HEK293T (cell line): ENCODE results near the gene UQCRFS1.

Experiments used
- CTCF ChIA-PET: fragments of 350-600 bp; formaldehyde crosslinking; extraction: SDS; loops from one replicate; lab custom pipeline; 2021; ENCODE audit warnings: antibody characterized with exemption, inconsistent platforms; lab: Yijun Ruan, JAX
- POLR2A ChIA-PET: fragments of 350-600 bp; formaldehyde crosslinking; extraction: SDS; loops from one replicate; lab custom pipeline; 2020; ENCODE audit warnings: antibody characterized with exemption, inconsistent platforms; lab: Yijun Ruan, JAX
- DNase-seq: peaks from one replicate; pipeline ENCODE4 v3.0.0; 2012; ENCODE audit warnings: mixed read lengths; ENCODE audit errors: extremely low spot score
- ARNT ChIP-seq: fragments of 450-650 bp; IDR thresholded peaks from 2 replicates; pipeline ENCODE4 v1.6.1; 2017; ENCODE audit warnings: mild to moderate bottlenecking
- BHLHE40 ChIP-seq: fragments of 450-650 bp; IDR thresholded peaks from 2 replicates; pipeline ENCODE4 v1.6.1; 2016; ENCODE audit warnings: mild to moderate bottlenecking, moderate library complexity, borderline replicate concordance
- CTBP1 ChIP-seq: fragments of 450-650 bp; IDR thresholded peaks from 2 replicates; pipeline ENCODE4 v1.6.1; 2016; ENCODE audit warnings: borderline replicate concordance
- ELF4 ChIP-seq: fragments of 450-650 bp; IDR thresholded peaks from 2 replicates; pipeline ENCODE4 v1.6.1; 2017; ENCODE audit warnings: antibody characterized with exemption
- FOXA1 ChIP-seq: fragments of 450-650 bp; IDR thresholded peaks from 2 replicates; pipeline ENCODE4 v1.6.1; 2016; ENCODE audit warnings: mild to moderate bottlenecking
- FOXK2 ChIP-seq: fragments of 450-650 bp; IDR thresholded peaks from 2 replicates; pipeline ENCODE4 v1.6.1; 2016; ENCODE audit warnings: mild to moderate bottlenecking
- FOXM1 ChIP-seq: fragments of 450-650 bp; IDR thresholded peaks from 2 replicates; pipeline ENCODE4 v1.6.1; 2017; ENCODE audit warnings: mild to moderate bottlenecking, borderline replicate concordance
- HDGF ChIP-seq: fragments of 450-650 bp; IDR thresholded peaks from 2 replicates; pipeline ENCODE4 v1.6.1; 2017; ENCODE audit warnings: antibody characterized with exemption, borderline replicate concordance
- L3MBTL2 ChIP-seq: fragments of 450-650 bp; conservative IDR thresholded peaks from 2 replicates; pipeline ENCODE4 v1.6.1; 2016; ENCODE audit warnings: mild to moderate bottlenecking
- LEF1 ChIP-seq: fragments of 450-650 bp; IDR thresholded peaks from 2 replicates; pipeline ENCODE4 v1.6.1; 2017; ENCODE audit warnings: mild to moderate bottlenecking, borderline replicate concordance
- NFRKB ChIP-seq: fragments of 450-650 bp; IDR thresholded peaks from 2 replicates; pipeline ENCODE4 v1.6.1; 2016; ENCODE audit warnings: mild to moderate bottlenecking, moderate library complexity
- SP1 ChIP-seq: fragments of 450-650 bp; IDR thresholded peaks from 2 replicates; pipeline ENCODE4 v1.6.1; 2017
- SUZ12 ChIP-seq: fragments of 450-650 bp; IDR thresholded peaks from 2 replicates; pipeline ENCODE4 v1.6.1; 2016; ENCODE audit warnings: mild to moderate bottlenecking
- TARDBP ChIP-seq: fragments of 450-650 bp; IDR thresholded peaks from 2 replicates; pipeline ENCODE4 v1.6.1; 2016
- ZNF384 ChIP-seq: fragments of 450-650 bp; IDR thresholded peaks from 2 replicates; pipeline ENCODE4 v1.6.1; 2016
- TF ChIP-seq, protein P1 (sequence below): fragments of 450-650 bp; IDR thresholded peaks from 2 replicates; pipeline ENCODE4 v1.6.1; 2016

UQCRFS1 gene

DNA sequence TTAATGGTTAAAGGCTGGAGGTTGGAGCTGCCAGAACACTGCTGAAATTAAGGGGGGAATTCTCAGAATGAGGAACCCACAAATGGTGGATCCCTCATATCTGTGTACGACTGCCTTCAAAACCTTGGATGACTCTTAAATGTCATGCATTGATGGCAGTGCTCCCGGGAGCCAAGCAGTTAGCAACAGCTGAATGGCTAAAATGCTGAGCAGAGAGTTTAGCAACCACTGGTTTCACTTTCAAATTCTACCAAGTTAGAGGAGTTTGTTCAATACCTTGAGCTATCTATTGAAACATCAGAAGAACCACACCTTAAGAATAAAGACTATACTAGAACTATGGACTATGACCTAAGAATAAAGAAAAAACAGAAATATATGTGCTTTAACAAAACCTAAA lies 41.4 kb downstream of the UQCRFS1 start:
- ChIA-PET POLR2A (no interaction called here), CTCF (no interaction called here)
- TF ChIP-seq FOXA1 = no peak
- TF ChIP-seq FOXK2 = no peak
- TF ChIP-seq LEF1 = no peak
- no peak for TF ChIP-seq ZNF384
- no peak for TF ChIP-seq CTBP1
- no peak for TF ChIP-seq NFRKB
- no peak for TF ChIP-seq SP1
- no peak for TF ChIP-seq BHLHE40
- DNase-seq = no peak

DNA sequence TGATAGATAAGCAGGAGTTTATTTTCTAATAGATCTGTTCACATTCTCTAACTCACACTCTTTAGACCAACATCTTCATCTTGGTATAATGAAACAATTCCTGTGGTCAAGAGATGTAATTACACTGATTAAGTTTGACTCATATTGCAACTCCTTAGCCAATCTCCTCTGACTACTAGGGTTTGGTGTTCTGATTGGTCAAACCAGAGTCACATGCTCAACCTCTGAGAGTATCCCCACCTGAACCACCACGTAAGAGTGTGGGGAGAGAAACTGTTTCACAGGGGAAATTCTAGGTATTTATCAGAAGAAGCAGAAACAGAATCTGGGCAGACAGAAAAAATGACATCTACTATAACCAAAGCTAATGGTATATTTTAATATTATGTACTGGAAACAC lies 42.4 kb downstream of the UQCRFS1 start:
- ChIA-PET POLR2A (no interaction called here), CTCF (no interaction called here)
- DNase-seq = no peak
- TF ChIP-seq ZNF384 (no peak), L3MBTL2 (no peak)

DNA sequence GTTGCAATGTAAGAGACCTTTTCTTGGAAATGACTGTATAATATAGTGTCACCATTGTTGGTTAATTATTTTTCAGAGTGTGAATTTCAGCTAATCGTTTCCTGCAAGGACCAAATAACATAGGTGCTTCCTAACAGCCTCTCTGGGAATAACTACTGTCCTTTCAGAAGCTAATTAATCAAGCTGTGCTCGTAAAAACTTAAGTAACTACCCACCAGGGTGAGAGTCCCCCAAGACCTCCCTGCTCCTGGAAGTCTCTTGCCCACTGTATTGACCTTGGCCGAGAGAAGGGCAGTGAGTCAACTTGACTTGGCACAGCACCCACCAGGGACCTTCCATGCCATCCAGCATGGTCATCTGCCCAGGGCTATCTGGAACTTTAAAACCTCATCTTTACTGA lies 50.3 kb downstream of the UQCRFS1 start:
- ChIA-PET CTCF (no interaction called here), POLR2A (no interaction called here)
- TF ChIP-seq LEF1 = no peak
- TF ChIP-seq HDGF = no peak
- no peak for TF ChIP-seq FOXK2
- no peak for TF ChIP-seq SUZ12
- TF ChIP-seq BHLHE40 = no peak
- no peak for TF ChIP-seq ZNF384
- TF ChIP-seq FOXM1 = no peak
- no peak for TF ChIP-seq NFRKB
- TF ChIP-seq L3MBTL2 = no peak
- TF ChIP-seq FOXA1 = no peak
- TF ChIP-seq, protein P1, sequence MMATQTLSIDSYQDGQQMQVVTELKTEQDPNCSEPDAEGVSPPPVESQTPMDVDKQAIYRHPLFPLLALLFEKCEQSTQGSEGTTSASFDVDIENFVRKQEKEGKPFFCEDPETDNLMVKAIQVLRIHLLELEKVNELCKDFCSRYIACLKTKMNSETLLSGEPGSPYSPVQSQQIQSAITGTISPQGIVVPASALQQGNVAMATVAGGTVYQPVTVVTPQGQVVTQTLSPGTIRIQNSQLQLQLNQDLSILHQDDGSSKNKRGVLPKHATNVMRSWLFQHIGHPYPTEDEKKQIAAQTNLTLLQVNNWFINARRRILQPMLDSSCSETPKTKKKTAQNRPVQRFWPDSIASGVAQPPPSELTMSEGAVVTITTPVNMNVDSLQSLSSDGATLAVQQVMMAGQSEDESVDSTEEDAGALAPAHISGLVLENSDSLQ = no peak
- no peak for TF ChIP-seq CTBP1
- TF ChIP-seq ARNT = no peak
- TF ChIP-seq SP1 = no peak
- TF ChIP-seq ELF4 = no peak
- TF ChIP-seq TARDBP = no peak
- no peak for DNase-seq

DNA sequence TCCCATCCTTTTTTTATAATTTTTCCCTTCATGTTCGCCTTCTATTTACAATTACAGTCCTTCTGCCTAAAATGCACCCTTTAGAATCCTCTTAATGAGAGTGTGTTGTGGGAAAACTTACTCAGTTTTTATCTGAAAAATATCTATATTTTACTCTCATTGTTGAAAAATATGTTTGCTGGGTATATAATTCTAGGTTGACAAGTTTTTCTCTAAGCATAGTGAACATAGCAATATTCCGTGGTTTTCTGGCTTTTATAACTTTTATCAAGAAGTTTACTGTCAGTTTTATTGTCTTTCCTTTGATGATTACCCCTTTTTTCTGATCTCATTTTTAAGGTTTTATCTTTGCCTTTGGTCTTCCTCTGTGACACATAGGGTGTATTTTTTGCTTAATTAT lies 57.3 kb downstream of the UQCRFS1 start:
- ChIA-PET POLR2A (no interaction called here), CTCF (no interaction called here)

More for the DNA sequence above, 57.3 kb downstream of the UQCRFS1 start:
- TF ChIP-seq ELF4 = no peak
- TF ChIP-seq SP1 = no peak
- DNase-seq = no peak
